ENCODE results near the gene SNHG17. TPM values are rescaled to one million over a fixed set of nuclear protein-coding genes. Genes with fewer than 3 reads are reported as not detected.

The SNHG17 gene
- total and polyA plus RNA-seq, 8 donors: 12.1 to 56.7 (median 30.1) TPM

DNA sequence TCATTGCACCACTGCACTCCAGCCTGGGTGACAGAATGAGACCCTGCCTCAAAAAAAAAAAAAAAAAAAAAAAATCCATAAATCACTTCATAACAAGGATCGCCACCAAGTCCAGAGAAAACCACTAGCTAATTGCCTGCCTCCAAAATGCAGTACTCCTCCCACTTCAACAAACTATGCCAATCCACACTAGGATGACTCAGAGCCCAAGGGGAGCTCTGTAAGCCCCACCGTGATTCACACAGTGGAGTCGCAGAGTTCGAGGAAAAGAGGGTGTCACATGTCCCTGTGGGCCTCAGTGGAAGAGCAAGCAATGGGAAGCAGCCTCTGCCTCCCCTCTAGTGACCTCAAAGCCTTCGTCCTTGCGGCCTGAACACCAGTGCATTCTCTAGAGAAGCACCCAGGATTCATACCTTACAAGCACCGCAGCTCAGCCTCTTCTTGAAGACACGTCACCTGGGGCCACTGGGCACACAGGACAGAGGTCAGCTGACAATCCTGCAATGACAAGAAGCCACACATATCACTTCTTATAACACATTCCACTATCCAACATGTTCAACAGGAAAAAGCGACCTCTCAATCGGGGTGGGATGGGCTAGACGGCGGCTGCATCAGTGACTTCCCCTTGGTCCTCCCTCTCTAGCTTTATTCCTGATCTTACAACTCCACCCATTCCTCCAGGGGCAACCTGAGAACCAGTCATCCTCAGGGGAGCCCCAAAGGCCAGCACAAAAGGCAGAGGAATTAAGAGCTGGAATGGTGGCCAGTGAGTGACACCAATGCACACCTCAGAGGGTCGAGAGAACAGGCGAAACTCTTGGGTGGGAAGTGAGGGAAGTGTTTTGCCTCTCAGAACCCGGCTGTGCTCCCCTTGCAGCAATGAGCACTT is 8.9 kb downstream of the SNHG17 start:
- Histone ChIP-seq H3K4me1 (peaks cover 0 to 7% of the 10 kb centered on the region in 2 donors), H3K4me3 (no peak overlapping the region), H3K27ac (no peak overlapping the region), H3K36me3 (peaks cover under 1 to 99% of the 10 kb centered on the region in 2 donors), H3K27me3 (no peaks in the 10 kb centered on the region), H3K9me3 (no peaks in the 10 kb centered on the region)
- ATAC-seq (peak; percentile 70), DNase-seq (peak in 1 of 4 donors; percentile 44)
- intact Hi-C loops (cut with DNase I): no loop called here
- TF ChIP-seq, protein P1, sequence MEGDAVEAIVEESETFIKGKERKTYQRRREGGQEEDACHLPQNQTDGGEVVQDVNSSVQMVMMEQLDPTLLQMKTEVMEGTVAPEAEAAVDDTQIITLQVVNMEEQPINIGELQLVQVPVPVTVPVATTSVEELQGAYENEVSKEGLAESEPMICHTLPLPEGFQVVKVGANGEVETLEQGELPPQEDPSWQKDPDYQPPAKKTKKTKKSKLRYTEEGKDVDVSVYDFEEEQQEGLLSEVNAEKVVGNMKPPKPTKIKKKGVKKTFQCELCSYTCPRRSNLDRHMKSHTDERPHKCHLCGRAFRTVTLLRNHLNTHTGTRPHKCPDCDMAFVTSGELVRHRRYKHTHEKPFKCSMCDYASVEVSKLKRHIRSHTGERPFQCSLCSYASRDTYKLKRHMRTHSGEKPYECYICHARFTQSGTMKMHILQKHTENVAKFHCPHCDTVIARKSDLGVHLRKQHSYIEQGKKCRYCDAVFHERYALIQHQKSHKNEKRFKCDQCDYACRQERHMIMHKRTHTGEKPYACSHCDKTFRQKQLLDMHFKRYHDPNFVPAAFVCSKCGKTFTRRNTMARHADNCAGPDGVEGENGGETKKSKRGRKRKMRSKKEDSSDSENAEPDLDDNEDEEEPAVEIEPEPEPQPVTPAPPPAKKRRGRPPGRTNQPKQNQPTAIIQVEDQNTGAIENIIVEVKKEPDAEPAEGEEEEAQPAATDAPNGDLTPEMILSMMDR (IDR thresholded peaks at IDR 0.05): no peak

DNA sequence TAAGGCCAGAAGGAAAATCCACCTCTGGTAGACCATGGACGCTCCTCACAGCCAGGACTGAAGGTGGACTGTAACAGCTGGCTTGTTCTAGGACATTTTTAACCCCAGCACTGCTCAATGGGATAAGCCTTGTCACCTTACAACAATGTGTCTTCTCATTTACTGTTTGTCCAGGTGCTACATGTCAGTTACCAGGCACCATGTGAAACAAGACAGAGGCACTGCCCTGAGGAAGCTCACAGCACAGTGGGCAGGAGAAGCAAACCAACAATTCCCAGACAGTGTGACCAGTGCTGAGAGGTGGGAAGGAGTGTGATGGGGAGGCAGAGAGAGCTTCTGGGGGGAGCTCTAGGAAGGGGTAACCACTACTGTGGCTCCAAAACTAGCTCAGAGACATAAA is 10.7 kb downstream of the SNHG17 start:
- peaks cover 6 to 99% of the 10 kb centered on the region in 2 donors for H3K36me3 ChIP-seq

DNA sequence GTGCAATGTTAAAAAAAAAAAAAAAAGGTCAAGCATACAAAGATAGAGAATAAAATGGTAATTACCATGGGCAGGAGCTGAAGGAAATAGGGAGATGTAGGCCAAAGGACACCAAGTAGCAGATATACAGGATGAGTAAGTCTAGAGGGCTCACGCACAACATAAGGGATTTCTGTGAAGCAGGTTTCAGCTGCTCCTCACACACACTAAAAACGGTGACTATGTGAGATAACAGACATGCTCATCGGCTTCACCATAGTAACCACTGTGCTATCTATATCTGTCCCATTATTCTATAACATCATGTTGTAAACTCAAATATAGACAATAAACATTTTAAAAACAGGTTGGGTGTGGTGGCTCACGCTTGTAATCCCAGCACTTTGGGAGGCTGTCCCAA is 11.6 kb downstream of the SNHG17 start:
- no peaks in the 10 kb centered on the region for H3K27me3 ChIP-seq
- no peaks in the 10 kb centered on the region for H3K4me1 ChIP-seq
- peaks cover 6 to 99% of the 10 kb centered on the region in 2 donors for H3K36me3 ChIP-seq
- DNase-seq (no peak), ATAC-seq (no peak)
- no peak overlapping the region for H3K27ac ChIP-seq
- no peaks in the 10 kb centered on the region for H3K9me3 ChIP-seq
- TF ChIP-seq, protein P1 (IDR thresholded peaks at IDR 0.05): no peak
- no peak overlapping the region for H3K4me3 ChIP-seq
- intact Hi-C loops (cut with DNase I): no loop called here

More for the DNA sequence above, 10.7 kb downstream of the SNHG17 start:
- intact Hi-C loops (cut with DNase I): no loop called here
- no peak overlapping the region for H3K27ac ChIP-seq
- TF ChIP-seq, protein P1 (IDR thresholded peaks at IDR 0.05): no peak
- H3K4me1 ChIP-seq: no peaks in the 10 kb centered on the region
- H3K27me3 ChIP-seq: no peaks in the 10 kb centered on the region
- DNase-seq (no peak), ATAC-seq (no peak)
- no peak overlapping the region for H3K4me3 ChIP-seq
- no peaks in the 10 kb centered on the region for H3K9me3 ChIP-seq

DNA sequence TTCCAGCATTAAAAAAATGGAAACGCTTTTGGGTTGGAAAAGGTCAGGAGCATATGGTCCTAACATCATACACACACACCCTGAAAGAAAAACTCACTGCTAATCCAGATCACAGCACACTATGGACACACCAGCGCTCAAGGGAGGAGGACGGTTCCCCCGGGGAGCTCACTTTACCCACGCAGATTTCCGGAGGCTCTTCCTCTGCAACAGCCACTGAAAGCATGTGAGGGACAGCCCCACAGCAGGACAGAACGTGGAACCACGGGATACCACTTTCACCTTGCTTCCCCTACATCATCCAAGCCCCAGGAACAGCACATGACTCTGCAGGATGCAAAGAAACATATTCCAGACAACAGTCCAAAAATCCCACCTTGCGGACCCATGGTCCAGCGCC is 13.2 kb downstream of the SNHG17 start:
- TF ChIP-seq, protein P1 (IDR thresholded peaks at IDR 0.05): no peak
- H3K4me1 ChIP-seq: no peaks in the 10 kb centered on the region
- H3K4me3 ChIP-seq: no peak overlapping the region
- ATAC-seq: no peak
- no peak for DNase-seq
- intact Hi-C loops (cut with DNase I): no loop called here
- no peaks in the 10 kb centered on the region for H3K27me3 ChIP-seq
- H3K36me3 ChIP-seq: peaks cover 6 to 99% of the 10 kb centered on the region in 2 donors
- no peaks in the 10 kb centered on the region for H3K9me3 ChIP-seq
- no peak overlapping the region for H3K27ac ChIP-seq

DNA sequence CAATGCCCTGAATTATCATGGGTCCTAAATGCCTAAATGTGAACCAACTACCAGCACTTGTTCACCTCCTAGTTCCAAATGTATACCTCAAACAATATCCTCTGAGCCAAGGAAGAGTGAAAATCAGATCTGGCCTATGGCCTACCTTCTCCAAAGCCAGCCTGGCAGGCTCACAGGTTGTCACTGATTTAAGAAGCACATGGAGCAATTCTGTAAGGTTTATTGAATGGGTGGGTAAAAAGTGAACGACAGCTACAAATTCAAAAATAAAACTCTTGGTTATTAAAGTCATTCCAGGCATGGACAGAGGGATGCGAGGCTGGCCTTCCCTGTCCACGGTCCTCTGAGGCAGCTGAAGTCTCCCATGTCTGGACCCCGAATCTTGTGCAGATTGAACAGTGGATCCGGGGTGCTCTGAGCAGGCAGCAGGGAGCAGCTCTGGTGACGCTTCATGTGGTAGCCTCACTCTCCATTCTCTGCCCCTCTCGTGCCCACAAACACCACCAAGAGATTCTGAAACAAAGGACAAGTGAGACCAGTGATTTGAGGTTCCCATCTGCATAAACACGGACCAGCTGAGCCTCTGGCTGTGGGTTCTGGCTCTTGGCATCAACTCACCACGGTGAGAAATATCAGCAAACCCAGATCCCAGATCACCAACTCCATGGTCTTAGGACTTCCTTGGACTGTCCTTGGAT is 14.6 kb downstream of the SNHG17 start:
- H3K36me3 ChIP-seq: peaks cover 6 to 100% of the 10 kb centered on the region in 2 donors
- no peaks in the 10 kb centered on the region for H3K9me3 ChIP-seq
- no peak overlapping the region for H3K27ac ChIP-seq
- DNase-seq (no peak), ATAC-seq (no peak)
- TF ChIP-seq, protein P1 (IDR thresholded peaks at IDR 0.05): no peak
- H3K4me3 ChIP-seq: no peak overlapping the region
- no peaks in the 10 kb centered on the region for H3K27me3 ChIP-seq
- intact Hi-C loops (cut with DNase I): no loop called here
- H3K4me1 ChIP-seq: no peaks in the 10 kb centered on the region
